ENCODE measurements around the gene ATP11A.

ATP11A gene

GRCh38 chr13:112718318-112718717 lies 28.5 kb downstream of the ATP11A start:
- TF ChIP-seq CTCF (IDR thresholded peaks at IDR 0.05; ENCODE audit: low read depth, low read length), result no peak
- in situ Hi-C loops (cut with HindIII; ENCODE audit: low sequenced_read_pairs), result no loop called here
- no peak for DNase-seq (ENCODE audit: low read depth, low spot score)
- no peak overlapping the region for H3K4me3 ChIP-seq (ENCODE audit: low read depth, low read length)

- no peak for DNase-seq (ENCODE audit: low read depth, low spot score)
- no peak overlapping the region for H3K4me3 ChIP-seq (ENCODE audit: low read depth, low read length)
- no peak for TF ChIP-seq CTCF (IDR thresholded peaks at IDR 0.05; ENCODE audit: low read depth, low read length)
- in situ Hi-C loops (cut with HindIII; ENCODE audit: low sequenced_read_pairs), result no loop called here
Measured at GRCh38 chr13:112719016-112719415, 29.2 kb downstream of the ATP11A start.

- no peak for DNase-seq (ENCODE audit: low read depth, low spot score)
- H3K4me3 ChIP-seq (ENCODE audit: low read depth, low read length), result no peak overlapping the region
- no peak for TF ChIP-seq CTCF (IDR thresholded peaks at IDR 0.05; ENCODE audit: low read depth, low read length)
- in situ Hi-C loops (cut with HindIII; ENCODE audit: low sequenced_read_pairs), result no loop called here
Measured at GRCh38 chr13:112719556-112719955, 29.7 kb downstream of the ATP11A start.

GRCh38 chr13:112720251-112720650 lies 30.4 kb downstream of the ATP11A start:
- in situ Hi-C loops (cut with HindIII; ENCODE audit: low sequenced_read_pairs), result no loop called here
- DNase-seq (ENCODE audit: low read depth, low spot score), result no peak
- no peak for TF ChIP-seq CTCF (IDR thresholded peaks at IDR 0.05; ENCODE audit: low read depth, low read length)
- H3K4me3 ChIP-seq (ENCODE audit: low read depth, low read length), result no peak overlapping the region

GRCh38 chr13:112720814-112721197 lies 31.0 kb downstream of the ATP11A start:
- no peak for TF ChIP-seq CTCF (IDR thresholded peaks at IDR 0.05; ENCODE audit: low read depth, low read length)
- in situ Hi-C loops (cut with HindIII; ENCODE audit: low sequenced_read_pairs), result no loop called here

GRCh38 chr13:112721198-112722104 lies 31.6 kb downstream of the ATP11A start:
- no peak for DNase-seq (ENCODE audit: low read depth, low spot score)
- in situ Hi-C loops (cut with HindIII; ENCODE audit: low sequenced_read_pairs), result no loop called here

More at GRCh38 chr13:112720814-112721197, 31.0 kb downstream of the ATP11A start:
- no peak for DNase-seq (ENCODE audit: low read depth, low spot score)
- no peak overlapping the region for H3K4me3 ChIP-seq (ENCODE audit: low read depth, low read length)

More at GRCh38 chr13:112721198-112722104, 31.6 kb downstream of the ATP11A start:
- no peak overlapping the region for H3K4me3 ChIP-seq (ENCODE audit: low read depth, low read length)
- TF ChIP-seq CTCF (IDR thresholded peaks at IDR 0.05; ENCODE audit: low read depth, low read length), result no peak

Data from astrocyte of the spinal cord (primary cell).